HG02852 (cell line): ENCODE measurements around the gene OR2H2.

Source experiments
- ATAC-seq: cut with Tn5 transposase; IDR thresholded peaks from one replicate; pipeline ENCODE4 v1.9.1; 2021; ENCODE audit warnings: mild to moderate bottlenecking, moderate library complexity; ENCODE audit not compliant: unreplicated experiment

Gene OR2H2

GRCh38 chr6:29590218-29590808, 5.4 kb downstream of the OR2H2 start:
- ATAC-seq: no peak

- ATAC-seq: no peak
Observed at GRCh38 chr6:29591677-29592076, 6.8 kb downstream of the OR2H2 start.

GRCh38 chr6:29593199-29593855, 8.4 kb downstream of the OR2H2 start:
- ATAC-seq: no peak

- no peak for ATAC-seq
Observed at GRCh38 chr6:29596381-29596900, 11.5 kb downstream of the OR2H2 start.

GRCh38 chr6:29597184-29597583, 12.3 kb downstream of the OR2H2 start:
- no peak for ATAC-seq

GRCh38 chr6:29598172-29598747, 13.3 kb downstream of the OR2H2 start:
- no peak for ATAC-seq

GRCh38 chr6:29602564-29603361, 17.8 kb downstream of the OR2H2 start:
- ATAC-seq: no peak

- ATAC-seq: no peak
Observed at GRCh38 chr6:29603456-29603855, 18.5 kb downstream of the OR2H2 start.

GRCh38 chr6:29603930-29604329, 19.0 kb downstream of the OR2H2 start:
- no peak for ATAC-seq

GRCh38 chr6:29608131-29608530, 23.2 kb downstream of the OR2H2 start:
- no peak for ATAC-seq

- ATAC-seq: no peak
Observed at GRCh38 chr6:29610540-29610939, 25.6 kb downstream of the OR2H2 start.

- ATAC-seq: no peak
Observed at GRCh38 chr6:29611426-29611825, 26.5 kb downstream of the OR2H2 start.

- ATAC-seq: no peak
Observed at GRCh38 chr6:29617782-29618554, 33.0 kb downstream of the OR2H2 start.

- no peak for ATAC-seq
Observed at GRCh38 chr6:29619578-29620160, 34.7 kb downstream of the OR2H2 start.

GRCh38 chr6:29620630-29621029, 35.7 kb downstream of the OR2H2 start:
- no peak for ATAC-seq

GRCh38 chr6:29624520-29624961, 39.6 kb downstream of the OR2H2 start:
- no peak for ATAC-seq

- no peak for ATAC-seq
Observed at GRCh38 chr6:29625337-29625930, 40.5 kb downstream of the OR2H2 start.

- ATAC-seq: no peak
Observed at GRCh38 chr6:29626948-29627754, 42.2 kb downstream of the OR2H2 start.
